ENCODE data around the gene S100A12.

DNA sequence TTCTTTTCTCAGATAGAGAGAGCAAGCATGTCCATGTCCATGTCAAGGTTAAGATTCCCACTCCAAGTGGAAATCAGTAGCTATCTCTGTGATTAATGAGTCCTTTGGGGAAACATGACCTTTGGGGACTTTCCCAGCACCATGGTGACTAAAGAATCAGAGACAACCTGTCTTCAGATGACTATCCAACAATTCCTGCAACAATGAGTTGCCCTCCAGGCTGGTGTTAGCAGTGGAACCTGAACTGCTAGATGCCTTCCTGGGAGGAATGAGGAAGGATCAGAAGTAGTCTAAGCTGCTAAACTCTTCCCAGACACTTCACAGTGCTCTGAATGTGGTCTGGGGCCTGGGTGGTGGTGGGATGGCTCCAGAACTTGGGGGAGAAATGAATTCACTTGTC, 11.3 kb downstream of the S100A12 start:
- TF ChIP-seq EZH2 (IDR thresholded peaks at IDR 0.05; ENCODE audit: borderline replicate concordance) (no peak), CTCF (IDR thresholded peaks at IDR 0.05; ENCODE audit: poor library complexity) (no peak), EZH2phosphoT487 (IDR thresholded peaks at IDR 0.05; ENCODE audit: low read depth, severe bottlenecking, unreplicated experiment) (no peak)

Measured in hepatocyte (in vitro differentiated cells).